ENCODE data around the gene BBS9. TPM values are rescaled to one million over a fixed set of nuclear protein-coding genes. Genes with fewer than 3 reads are reported as not detected.

BBS9 gene
- total and polyA plus RNA-seq, 2 donors (not counting 3 experiments of a cell fraction or from before 2014, with no cell fraction given) = 5.7 to 17.4 TPM

GRCh38 chr7:33143996-33144718 lies 14.8 kb downstream of the BBS9 start:
- no peak overlapping the region for H2AFZ ChIP-seq (ENCODE audit: low read depth, low read length)
- TF ChIP-seq MAX (IDR thresholded peaks at IDR 0.05; ENCODE audit: insufficient read depth, insufficient read length) (no peak), EZH2 (IDR thresholded peaks at IDR 0.05; ENCODE audit: borderline replicate concordance, low read depth, low read length, severe bottlenecking) (no peak), POLR2A (IDR thresholded peaks at IDR 0.05; ENCODE audit: low read depth, low read length) (no peak), POLR2AphosphoS5 (IDR thresholded peaks at IDR 0.05; ENCODE audit: insufficient read depth, low read depth, low read length) (no peak), JUN (IDR thresholded peaks at IDR 0.05; ENCODE audit: borderline replicate concordance, insufficient read depth, insufficient read length, low read depth) (no peak), FOS (IDR thresholded peaks at IDR 0.05; ENCODE audit: borderline replicate concordance, insufficient read depth, low read length) (no peak), MYC (IDR thresholded peaks at IDR 0.05; ENCODE audit: low read depth, low read length) (no peak), CTCF (IDR thresholded peaks at IDR 0.05; ENCODE audit: extremely low read depth in 1 of 2, insufficient read depth in 1 of 2, low read depth in 1 of 2, low read length in 2 of 2) (no peak), GATA2 (IDR thresholded peaks at IDR 0.05; ENCODE audit: insufficient read depth, insufficient read length, low read depth, low read length) (no peak)
- no peaks in the 10 kb centered on the region for H4K20me1 ChIP-seq (replicated peaks; ENCODE audit: control insufficient read depth, extremely low read depth, insufficient read depth, low read length)
- H3K27me3 ChIP-seq (ENCODE audit: control insufficient read depth in 2 of 2, insufficient read depth in 2 of 2, low read length in 2 of 2) = no peaks in the 10 kb centered on the region
- CTCF ChIA-PET = no interaction called here
- intact Hi-C loops (cut with micrococcal nuclease) = no loop called here
- no TSS peak for BruUV-seq (replicated peaks)
- H3K4me2 ChIP-seq (ENCODE audit: insufficient read depth, low read length) = no peak overlapping the region
- H3K9me1 ChIP-seq (replicated peaks; ENCODE audit: control insufficient read depth, extremely low read depth, insufficient read depth, low read length) = no peaks in the 10 kb centered on the region
- dilution Hi-C loops (cut with MboI; ENCODE audit: extremely low pct_ligation_motif_present, low sequenced_read_pairs) = no loop called here
- FAIRE-seq (no peak), DNase-seq (ENCODE audit: low read depth, low spot score) (no peak)
- H3K9me3 ChIP-seq (replicated peaks; ENCODE audit: control insufficient read depth, insufficient read depth, low read length) = no peaks in the 10 kb centered on the region
- no peak overlapping the region for H3K9ac ChIP-seq (replicated peaks; ENCODE audit: extremely low read depth, insufficient read depth, low read length)
- no peaks in the 10 kb centered on the region for H3K79me2 ChIP-seq (ENCODE audit: control insufficient read depth, insufficient read depth, low read length)
- H3K4me1 ChIP-seq (ENCODE audit: control insufficient read depth, extremely low read depth, insufficient read depth, low read length) = no peaks in the 10 kb centered on the region
- POLR2A ChIA-PET = no interaction called here
- no peaks in the 10 kb centered on the region for H3K36me3 ChIP-seq (ENCODE audit: control insufficient read depth in 2 of 2, extremely low read depth in 1 of 2, insufficient read depth in 2 of 2, low read length in 2 of 2)
- no peak overlapping the region for H3K4me3 ChIP-seq (replicated peaks in 1 of 3; ENCODE audit: insufficient read depth in 1 of 3, low read depth in 1 of 3, low read length in 3 of 3)
- H3K27ac ChIP-seq (ENCODE audit: insufficient read depth, low read depth, low read length) = no peak overlapping the region

Measured in endothelial cell of umbilical vein (primary cell).